HG02973 (cell line): ENCODE results near the gene THBS1.

ENCODE experiments used
- ATAC-seq: cut with Tn5 transposase; IDR thresholded peaks from one replicate; pipeline ENCODE4 v1.9.1; 2021; ENCODE audit warnings: moderate library complexity; ENCODE audit not compliant: unreplicated experiment

THBS1 gene

DNA sequence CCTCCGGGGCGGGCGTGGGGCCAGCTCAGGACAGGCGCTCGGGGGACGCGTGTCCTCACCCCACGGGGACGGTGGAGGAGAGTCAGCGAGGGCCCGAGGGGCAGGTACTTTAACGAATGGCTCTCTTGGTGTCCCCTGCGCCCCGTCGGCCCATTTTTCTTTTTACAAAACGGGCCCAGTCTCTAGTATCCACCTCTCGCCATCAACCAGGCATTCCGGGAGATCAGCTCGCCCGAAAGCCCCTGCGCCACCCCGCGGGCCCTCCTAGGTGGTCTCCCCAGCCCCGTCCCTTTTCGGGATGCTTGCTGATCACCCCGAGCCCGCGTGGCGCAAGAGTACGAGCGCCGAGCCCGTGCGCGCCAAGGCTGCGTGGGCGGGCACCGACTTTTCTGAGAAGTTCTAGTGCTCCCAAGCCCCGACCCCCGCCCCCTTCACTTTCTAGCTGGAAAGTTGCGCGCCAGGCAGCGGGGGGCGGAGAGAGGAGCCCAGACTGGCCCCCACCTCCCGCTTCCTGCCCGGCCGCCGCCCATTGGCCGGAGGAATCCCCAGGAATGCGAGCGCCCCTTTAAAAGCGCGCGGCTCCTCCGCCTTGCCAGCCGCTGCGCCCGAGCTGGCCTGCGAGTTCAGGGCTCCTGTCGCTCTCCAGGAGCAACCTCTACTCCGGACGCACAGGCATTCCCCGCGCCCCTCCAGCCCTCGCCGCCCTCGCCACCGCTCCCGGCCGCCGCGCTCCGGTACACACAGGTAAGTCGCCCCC is at the start of gene THBS1:
Gene THBS1 (plus strand): TSS at position 595 of the 757 bp plus-strand sequence. CDS start 779 bp downstream, outside the sequence.
- ATAC-seq: peak; percentile 16

DNA sequence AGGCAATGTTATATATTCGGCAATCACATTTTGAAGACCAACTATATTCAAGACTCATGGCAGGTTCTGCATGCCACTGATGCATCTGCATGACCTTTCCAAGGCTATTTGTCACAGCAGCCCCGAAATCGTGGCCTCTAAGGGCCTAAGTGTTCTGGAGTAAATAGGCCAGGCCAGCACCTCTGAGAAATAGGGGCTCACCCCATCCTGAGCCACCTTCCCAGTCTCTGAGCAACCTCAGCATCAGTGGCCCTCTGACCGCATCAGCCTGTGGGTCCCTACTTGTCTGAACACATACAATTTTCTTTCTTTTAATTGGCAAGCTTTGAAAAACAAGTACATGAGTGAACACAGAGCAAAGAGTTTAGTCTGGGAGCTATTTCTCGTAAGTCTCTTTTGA is 45.9 kb upstream of the THBS1 start:
- no peak for ATAC-seq

DNA sequence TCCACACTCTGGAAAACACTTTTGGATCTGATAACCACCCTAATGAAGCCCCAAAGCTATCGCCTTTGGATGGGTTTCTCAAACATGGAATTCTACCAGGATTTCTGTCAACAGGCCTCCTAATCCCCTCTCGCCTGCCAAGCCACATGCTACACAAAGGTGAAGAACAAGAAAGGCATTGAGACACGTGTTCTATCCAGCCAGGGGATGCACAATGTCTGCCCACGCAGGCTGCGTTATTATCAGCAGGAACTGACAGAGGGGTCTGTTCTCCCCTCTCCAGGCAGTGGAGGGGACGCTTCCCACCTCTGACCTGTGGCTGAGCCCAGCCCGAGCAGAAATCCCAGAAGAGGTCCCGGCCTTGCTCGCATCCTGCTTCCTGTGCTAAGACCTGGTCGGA is 45.4 kb upstream of the THBS1 start:
- no peak for ATAC-seq

- no peak for ATAC-seq
Observed at GRCh38 chr15:39538936-39539335, 41.9 kb upstream of the THBS1 start.

- ATAC-seq: no peak
Observed at GRCh38 chr15:39539466-39539865, 41.4 kb upstream of the THBS1 start.

DNA sequence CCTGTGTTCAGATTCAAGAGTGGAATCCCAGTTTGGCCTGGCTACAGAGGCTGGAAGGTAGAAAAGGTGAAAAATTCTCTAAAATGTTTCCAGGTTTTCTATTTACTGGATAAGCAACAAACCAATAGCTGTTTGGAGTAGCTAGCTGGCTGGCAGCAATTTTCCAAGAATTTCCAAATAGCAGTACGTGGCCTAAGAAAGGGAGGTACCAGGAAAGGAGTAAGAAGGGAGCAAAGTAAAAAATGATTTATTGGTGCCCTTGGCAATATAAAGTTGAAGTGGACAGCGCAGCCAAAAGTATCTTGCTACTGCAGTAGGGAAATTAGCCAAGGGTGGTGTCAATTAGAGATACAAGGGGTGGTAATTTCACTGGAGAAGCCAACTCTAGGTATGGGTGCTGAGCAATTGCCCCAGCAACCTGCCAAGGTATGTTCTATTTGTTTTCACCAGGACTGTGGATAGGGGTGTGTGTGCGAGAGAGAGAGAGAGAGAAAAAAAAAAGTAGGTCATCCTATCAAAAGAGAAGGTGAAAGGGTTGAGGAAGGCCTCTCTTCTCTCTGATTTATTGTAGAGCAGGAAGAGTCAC is 40.8 kb upstream of the THBS1 start:
- ATAC-seq: no peak

DNA sequence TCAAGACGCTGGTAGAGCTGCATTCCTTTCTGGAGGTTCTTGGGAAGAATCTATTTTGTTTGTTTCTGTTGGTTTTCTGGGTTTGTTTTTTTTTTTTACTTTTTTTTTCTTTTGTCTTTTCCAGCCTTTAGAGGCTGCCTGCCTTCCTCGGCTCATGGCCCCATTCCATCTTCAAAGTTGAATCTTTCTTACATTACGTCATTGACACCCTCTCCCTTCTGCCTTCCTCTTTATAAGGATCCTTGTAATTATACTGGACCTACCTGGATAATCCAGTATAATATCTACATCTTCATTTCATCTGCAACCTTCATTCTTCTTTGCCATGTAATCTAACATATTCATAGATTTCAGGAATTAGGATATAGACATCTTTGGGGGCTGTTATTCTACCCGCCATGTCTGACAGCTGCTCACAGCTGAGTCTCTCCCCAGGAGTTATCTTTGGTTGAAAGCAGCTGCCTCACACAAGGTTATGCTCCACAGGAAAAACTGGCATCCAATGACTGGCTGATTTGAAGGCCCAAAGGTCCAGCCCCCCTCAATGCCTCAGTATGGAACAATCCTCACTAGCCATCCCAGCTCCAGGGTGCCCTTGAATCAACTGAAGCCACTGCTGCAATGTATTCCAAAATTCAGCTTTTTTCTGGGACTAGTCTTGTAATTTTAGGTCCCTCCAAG is 38.4 kb upstream of the THBS1 start:
- ATAC-seq: no peak

- no peak for ATAC-seq
Observed at GRCh38 chr15:39543651-39544050, 37.2 kb upstream of the THBS1 start.

GRCh38 chr15:39546842-39547241 is 34.0 kb upstream of the THBS1 start:
- no peak for ATAC-seq

- no peak for ATAC-seq
Observed at GRCh38 chr15:39548561-39548960, 32.3 kb upstream of the THBS1 start.

- no peak for ATAC-seq
Observed at GRCh38 chr15:39549912-39550311, 31.0 kb upstream of the THBS1 start.

GRCh38 chr15:39551476-39551875 is 29.4 kb upstream of the THBS1 start:
- ATAC-seq: no peak

DNA sequence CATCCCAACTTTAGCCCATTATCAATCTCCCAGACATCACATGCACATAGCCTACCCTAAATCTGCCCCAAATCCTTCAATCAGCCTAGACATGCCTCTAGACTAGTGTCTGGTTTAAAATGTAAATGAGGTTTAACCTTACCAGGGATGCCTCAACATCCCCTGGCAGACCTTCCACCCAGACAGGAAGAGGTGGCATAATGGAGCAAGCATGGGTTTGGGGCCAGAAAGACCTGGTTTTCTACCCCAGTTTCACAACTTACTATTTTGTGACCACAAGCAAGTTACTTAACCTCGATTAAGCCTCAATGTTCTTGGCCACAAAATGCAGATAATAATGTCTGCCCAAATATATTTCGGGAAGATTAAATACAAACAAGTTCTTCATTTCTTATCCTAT is 28.3 kb upstream of the THBS1 start:
- ATAC-seq: no peak

DNA sequence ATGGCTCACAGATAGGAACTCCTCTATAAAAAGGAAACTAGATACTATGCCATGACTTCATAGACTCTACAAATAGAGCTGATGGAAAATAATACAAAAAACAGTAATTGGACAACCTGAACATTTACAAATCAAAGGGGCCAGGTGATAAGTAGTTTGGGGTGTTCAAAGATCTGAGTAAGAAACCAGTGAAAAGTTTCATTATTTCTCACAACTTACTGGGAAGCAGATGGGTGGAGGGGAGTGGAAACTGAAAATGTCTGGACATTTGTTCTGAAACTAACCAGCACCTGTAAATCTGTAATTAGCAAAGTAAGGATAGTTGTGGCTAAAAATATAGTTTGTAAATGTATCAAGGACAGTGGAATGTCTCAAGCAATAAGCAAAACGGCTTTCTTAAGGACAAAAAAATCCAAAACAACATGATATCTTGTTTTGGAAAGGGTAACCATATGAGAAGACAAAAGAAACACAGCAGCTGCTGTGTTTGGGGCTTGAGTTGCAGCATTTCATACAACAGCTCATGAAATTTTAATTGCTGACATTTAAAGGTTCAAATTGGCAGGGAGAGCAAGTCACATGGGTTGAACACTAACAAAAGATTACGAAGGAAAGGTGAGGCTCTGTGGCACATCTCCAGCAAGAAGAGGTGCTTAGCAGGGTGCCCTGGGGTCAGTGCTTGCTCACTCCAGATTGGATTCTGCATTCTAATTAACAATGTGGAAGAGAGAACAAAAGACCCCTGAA is 26.8 kb upstream of the THBS1 start:
- no peak for ATAC-seq

- ATAC-seq: no peak
Observed at GRCh38 chr15:39554746-39555387, 26.0 kb upstream of the THBS1 start.

GRCh38 chr15:39555885-39556284 is 25.0 kb upstream of the THBS1 start:
- ATAC-seq: no peak

DNA sequence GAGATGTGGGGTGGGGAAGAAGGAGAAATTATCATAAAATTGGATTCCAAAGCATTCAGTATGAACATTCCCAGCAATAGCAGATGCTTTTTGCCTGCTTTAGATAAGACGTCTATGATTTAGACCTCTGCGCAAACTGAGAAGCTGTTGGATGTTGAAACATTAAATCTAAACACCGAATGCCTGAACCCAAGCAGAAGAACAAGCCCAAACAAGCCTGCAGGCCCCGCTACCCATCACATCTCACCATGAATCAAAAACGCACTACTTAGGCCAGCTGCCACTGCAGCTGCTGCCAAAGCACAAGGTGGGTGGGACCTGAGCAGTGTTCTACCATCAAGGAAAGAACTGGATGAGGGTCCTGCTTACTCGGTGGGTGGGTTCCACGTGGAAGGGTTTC is 24.4 kb upstream of the THBS1 start:
- ATAC-seq: no peak

GRCh38 chr15:39558421-39558820 is 22.5 kb upstream of the THBS1 start:
- ATAC-seq: no peak

DNA sequence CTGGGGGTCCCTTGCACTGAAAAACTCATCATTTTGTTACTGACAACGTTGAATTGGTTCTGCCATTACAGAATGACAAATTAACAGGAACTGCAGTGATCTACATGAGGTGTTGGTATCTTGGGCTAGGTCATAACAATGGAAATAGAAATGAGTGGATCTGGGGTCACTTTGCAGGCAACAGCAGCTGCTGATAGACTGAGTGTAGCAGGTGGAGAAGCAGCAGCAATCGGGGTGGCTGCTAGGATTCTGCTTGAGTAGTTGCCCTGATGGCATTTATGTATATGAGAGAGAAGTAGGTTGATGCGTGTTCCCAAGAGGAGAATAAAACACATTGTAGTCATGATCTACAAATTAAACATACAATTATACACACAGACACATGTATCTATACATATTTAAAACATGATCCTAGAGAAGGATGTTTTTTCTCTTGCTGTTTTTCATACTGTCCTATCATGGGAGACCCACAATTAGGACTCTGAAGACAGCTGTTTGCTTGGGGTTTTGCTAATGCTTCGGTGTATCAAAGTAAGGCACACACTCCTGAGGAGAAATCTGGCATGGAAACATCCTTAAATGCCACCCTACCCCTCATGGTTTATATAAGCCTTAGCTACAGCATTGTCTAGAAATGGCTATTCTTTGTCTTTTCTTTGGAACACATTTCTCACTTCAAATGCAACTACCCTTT is 15.8 kb upstream of the THBS1 start:
- ATAC-seq: no peak

- ATAC-seq: no peak
Observed at GRCh38 chr15:39565851-39566250, 15.0 kb upstream of the THBS1 start.
